Keratinocyte (primary cell): ENCODE measurements around the gene ASPHD2. TPM values are rescaled to one million over a fixed set of nuclear protein-coding genes. Genes with fewer than 3 reads are reported as not detected.

ENCODE experiments used
- DNase-seq: peaks from one replicate; pipeline ENCODE4 v3.0.0-alpha.2; 2011; ENCODE audit warnings: low read depth, missing footprints, low spot score
- FAIRE-seq: peaks from 2 replicates; lab custom pipeline; 2011; peaks lifted over from hg19 to GRCh38; lab: Jason Lieb, UNC
- H2AFZ ChIP-seq: 2 replicates; pipeline ENCODE4 v1.6.0; 2012; ENCODE audit warnings: low read length, control low read depth, inconsistent platforms; ENCODE audit not compliant: control insufficient read depth
- H3K27ac ChIP-seq: 2 replicates; pipeline ENCODE4 v1.5.1; 2011; ENCODE audit warnings: low read length; ENCODE audit not compliant: control insufficient read depth, insufficient read depth
- H3K27me3 ChIP-seq: 3 replicates; pipeline ENCODE4 v1.6.0; 2011; ENCODE audit warnings: low read length; ENCODE audit not compliant: control insufficient read depth, insufficient read depth; ENCODE audit errors: extremely low read depth
- H3K36me3 ChIP-seq, 2 experiments: 2 replicates in 1 of 2; 3 replicates in 1 of 2; pipeline ENCODE4 v1.5.1; 2011; ENCODE audit warnings: low read length in 2 of 2, mild to moderate bottlenecking in 1 of 2; ENCODE audit not compliant: control insufficient read depth in 2 of 2, insufficient read depth in 2 of 2; ENCODE audit errors: extremely low read depth in 1 of 2
- H3K4me1 ChIP-seq: 3 replicates; pipeline ENCODE4 v1.5.1; 2011; ENCODE audit warnings: low read length; ENCODE audit not compliant: control insufficient read depth, insufficient read depth; ENCODE audit errors: extremely low read depth
- H3K4me2 ChIP-seq: 3 replicates; pipeline ENCODE4 v1.6.0; 2011; ENCODE audit warnings: low read depth, low read length; ENCODE audit not compliant: control insufficient read depth, insufficient read depth; ENCODE audit errors: extremely low read depth
- H3K4me3 ChIP-seq, 3 experiments: fragments of 200-600 bp in 1 of 3; sonication (generic) in 1 of 3; 2 replicates in 2 of 3; 3 replicates in 1 of 3; pipeline ENCODE4 v1.5.1; 2011 to 2016; ENCODE audit warnings: low read length in 3 of 3, mild to moderate bottlenecking in 3 of 3, control low read depth in 2 of 3, inconsistent platforms in 1 of 3, low read depth in 1 of 3, mixed read lengths in 1 of 3, mixed run types in 1 of 3, moderate library complexity in 1 of 3; ENCODE audit not compliant: control insufficient read depth in 2 of 3, insufficient read depth in 2 of 3; ENCODE audit errors: extremely low read depth in 1 of 3
- H3K79me2 ChIP-seq: 2 replicates; pipeline ENCODE4 v1.6.0; 2012; ENCODE audit warnings: low read length; ENCODE audit not compliant: control insufficient read depth, insufficient read depth
- H3K9ac ChIP-seq: 3 replicates; pipeline ENCODE4 v1.6.0; 2011; ENCODE audit warnings: low read length; ENCODE audit not compliant: control insufficient read depth, insufficient read depth; ENCODE audit errors: extremely low read depth
- H3K9me1 ChIP-seq: 3 replicates; pipeline ENCODE4 v1.6.0; 2011; ENCODE audit warnings: low read length; ENCODE audit not compliant: control insufficient read depth, insufficient read depth; ENCODE audit errors: extremely low read depth
- H3K9me3 ChIP-seq: 2 replicates; pipeline ENCODE4 v1.5.1; 2012; ENCODE audit warnings: low read depth, low read length; ENCODE audit not compliant: control insufficient read depth
- H4K20me1 ChIP-seq: 3 replicates; pipeline ENCODE4 v1.6.0; 2011; ENCODE audit warnings: low read length; ENCODE audit not compliant: control insufficient read depth, insufficient read depth; ENCODE audit errors: extremely low read depth
- EZH2 ChIP-seq: IDR thresholded peaks from one replicate; pipeline ENCODE4 v1.6.1; 2012; ENCODE audit warnings: inconsistent platforms, mild to moderate bottlenecking, low read length, moderate library complexity
- dilution Hi-C: fragments of 300-500 bp; cut with MboI; formaldehyde crosslinking; loops from one replicate; pipeline ENCODE4 v1.7.0; 2020; ENCODE audit warnings: low sequenced_read_pairs; ENCODE audit not compliant: extremely low pct_ligation_motif_present
- polyA plus RNA-seq, 5 experiments: library from polyadenylated mRNA; depleted of rRNA in 3 of 5; stranded (reverse) in 3 of 5; stranded (forward) in 1 of 5; unstranded in 1 of 5; fragments of >200 nt; gene quantifications; 1 replicate in 1 of 5; 2 replicates in 3 of 5; 3 replicates in 1 of 5; pipeline versions ENCODE4 v1.2.1 to v1.2.3, GENCODE V29; 2011 to 2012; ENCODE audit warnings: missing spikeins in 2 of 5, low read depth in 1 of 5, low replicate concordance in 1 of 5
- TF ChIP-seq, protein P1 (sequence below), 3 experiments: IDR thresholded peaks in 1 of 3; conservative IDR thresholded peaks in 1 of 3; optimal IDR thresholded peaks in 1 of 3; 2 replicates in 2 of 3; 3 replicates in 1 of 3; pipeline versions ENCODE3 to v1.5.1; 2011; ENCODE audit warnings: low read length in 3 of 3, mild to moderate bottlenecking in 3 of 3, moderate library complexity in 2 of 3, control low read depth in 1 of 3, inconsistent platforms in 1 of 3; ENCODE audit not compliant: insufficient read depth in 2 of 3; ENCODE audit errors: extremely low read depth in 1 of 3

Gene ASPHD2
- polyA plus RNA-seq, 1 donor (not counting 4 experiments of a cell fraction or from before 2014, with no cell fraction given): 3.5 TPM

DNA sequence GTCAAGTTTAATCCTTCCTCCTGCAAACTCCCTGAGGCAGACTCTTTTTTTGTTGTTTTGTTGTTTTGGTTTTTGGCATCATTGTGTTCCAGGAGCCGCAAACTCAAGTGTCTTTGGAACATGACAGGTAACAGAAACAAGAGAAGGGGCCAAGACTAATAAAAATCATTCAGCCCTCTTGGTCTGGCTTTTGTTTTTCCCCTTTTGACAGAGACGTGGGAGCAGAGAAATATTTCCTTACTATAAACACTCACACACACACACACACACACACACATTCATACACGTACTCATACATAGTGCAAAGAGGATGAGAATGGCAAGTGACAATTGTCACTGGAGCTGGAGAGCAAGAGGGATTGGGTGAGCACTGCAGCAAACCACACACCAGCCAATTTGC is 10.4 kb upstream of the ASPHD2 start:
- no peak overlapping the region for H3K9ac ChIP-seq
- H3K9me1 ChIP-seq: no peaks in the 10 kb centered on the region
- dilution Hi-C loops: loop anchor here (5.0 kb wide), 1 partner anchor 34 kb away; no protein-coding TSS in a partner anchor
- H3K4me3 ChIP-seq: no peak overlapping the region
- H3K27me3 ChIP-seq: no peaks in the 10 kb centered on the region
- H3K27ac ChIP-seq: no peak overlapping the region
- no peak for TF ChIP-seq EZH2
- TF ChIP-seq, protein P1, sequence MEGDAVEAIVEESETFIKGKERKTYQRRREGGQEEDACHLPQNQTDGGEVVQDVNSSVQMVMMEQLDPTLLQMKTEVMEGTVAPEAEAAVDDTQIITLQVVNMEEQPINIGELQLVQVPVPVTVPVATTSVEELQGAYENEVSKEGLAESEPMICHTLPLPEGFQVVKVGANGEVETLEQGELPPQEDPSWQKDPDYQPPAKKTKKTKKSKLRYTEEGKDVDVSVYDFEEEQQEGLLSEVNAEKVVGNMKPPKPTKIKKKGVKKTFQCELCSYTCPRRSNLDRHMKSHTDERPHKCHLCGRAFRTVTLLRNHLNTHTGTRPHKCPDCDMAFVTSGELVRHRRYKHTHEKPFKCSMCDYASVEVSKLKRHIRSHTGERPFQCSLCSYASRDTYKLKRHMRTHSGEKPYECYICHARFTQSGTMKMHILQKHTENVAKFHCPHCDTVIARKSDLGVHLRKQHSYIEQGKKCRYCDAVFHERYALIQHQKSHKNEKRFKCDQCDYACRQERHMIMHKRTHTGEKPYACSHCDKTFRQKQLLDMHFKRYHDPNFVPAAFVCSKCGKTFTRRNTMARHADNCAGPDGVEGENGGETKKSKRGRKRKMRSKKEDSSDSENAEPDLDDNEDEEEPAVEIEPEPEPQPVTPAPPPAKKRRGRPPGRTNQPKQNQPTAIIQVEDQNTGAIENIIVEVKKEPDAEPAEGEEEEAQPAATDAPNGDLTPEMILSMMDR (optimal IDR thresholded peaks at IDR 0.05 in 1 of 3, IDR thresholded peaks at IDR 0.05 in 1 of 3, conservative IDR thresholded peaks at IDR 0.05 in 1 of 3; ENCODE audit: extremely low read depth in 1 of 3, insufficient read depth in 2 of 3, low read length in 3 of 3): no peak
- H3K9me3 ChIP-seq: no peaks in the 10 kb centered on the region
- H3K79me2 ChIP-seq: no peaks in the 10 kb centered on the region
- peaks cover 18% of the 10 kb centered on the region for H3K4me1 ChIP-seq
- FAIRE-seq (no peak), DNase-seq (no peak)
- H4K20me1 ChIP-seq: no peaks in the 10 kb centered on the region
- H2AFZ ChIP-seq: no peak overlapping the region
- no peak overlapping the region for H3K4me2 ChIP-seq
- H3K36me3 ChIP-seq: no peaks in the 10 kb centered on the region

DNA sequence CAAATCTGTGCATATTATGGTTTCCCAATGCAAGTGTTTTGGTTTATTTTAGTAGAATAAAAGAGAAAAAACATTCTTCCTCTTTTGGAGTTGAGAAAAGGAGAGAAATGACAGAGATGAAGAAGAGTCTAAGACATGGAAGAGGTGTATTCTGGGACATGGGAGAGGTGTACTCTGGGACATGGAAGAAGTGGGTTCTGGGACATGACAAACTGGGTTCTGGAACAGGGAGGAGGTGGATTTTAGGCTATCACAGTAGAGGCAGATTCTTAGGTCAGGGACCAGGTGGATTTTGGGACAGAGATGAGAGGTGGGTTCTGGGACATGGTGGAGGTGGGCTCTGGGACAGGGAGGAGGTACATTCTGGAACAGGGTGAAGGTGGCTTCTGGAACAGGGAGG is 2.1 kb upstream of the ASPHD2 start:
- Histone ChIP-seq H3K4me1 (peaks cover 9% of the 10 kb centered on the region), H3K9ac (no peak overlapping the region), H3K27me3 (no peaks in the 10 kb centered on the region), H3K9me3 (no peaks in the 10 kb centered on the region), H3K79me2 (no peaks in the 10 kb centered on the region), H3K36me3 (no peaks in the 10 kb centered on the region), H2AFZ (no peak overlapping the region), H3K4me2 (no peak overlapping the region), H4K20me1 (no peaks in the 10 kb centered on the region), H3K9me1 (no peaks in the 10 kb centered on the region), H3K27ac (no peak overlapping the region), H3K4me3 (no peak overlapping the region)
- no peak for FAIRE-seq
- dilution Hi-C loops: no loop called here
- TF ChIP-seq EZH2: no peak
- TF ChIP-seq, protein P1 (optimal IDR thresholded peaks at IDR 0.05 in 1 of 3, IDR thresholded peaks at IDR 0.05 in 1 of 3, conservative IDR thresholded peaks at IDR 0.05 in 1 of 3; ENCODE audit: extremely low read depth in 1 of 3, insufficient read depth in 2 of 3, low read length in 3 of 3): no peak
- no peak for DNase-seq
